Activated CD4-positive, alpha-beta T cell treated with anti-CD3 and anti-CD28 coated beads, Interleukin-10, Interleukin-2, amounts not matched to agents 100 ng/mL and 50 ng/mL, durations not matched to agents 16 hours and 8 hours (primary cell): ENCODE results near the gene NEK10.

Source experiments
- DNase-seq: peaks from one replicate; pipeline ENCODE4 v3.0.0-alpha.2; 2020

The NEK10 gene

GRCh38 chr3:27090275-27091041, 278.7 kb downstream of the NEK10 start:
- no peak for DNase-seq

GRCh38 chr3:27089645-27090044, 279.5 kb downstream of the NEK10 start:
- DNase-seq = no peak

- DNase-seq = no peak
These were observed 280.1 kb downstream of the NEK10 start for GRCh38 chr3:27089068-27089467.

GRCh38 chr3:27085829-27086730, 283.1 kb downstream of the NEK10 start:
- DNase-seq = no peak

GRCh38 chr3:27081992-27082607, 287.1 kb downstream of the NEK10 start:
- DNase-seq = no peak

- DNase-seq = no peak
These were observed 287.6 kb downstream of the NEK10 start for GRCh38 chr3:27081566-27081965.

GRCh38 chr3:27080258-27080525, 289.0 kb downstream of the NEK10 start:
- no peak for DNase-seq

- no peak for DNase-seq
These were observed 289.5 kb downstream of the NEK10 start for GRCh38 chr3:27079427-27080257.

GRCh38 chr3:27078246-27078913, 290.8 kb downstream of the NEK10 start:
- no peak for DNase-seq

GRCh38 chr3:27076815-27077630, 292.2 kb downstream of the NEK10 start:
- no peak for DNase-seq

- no peak for DNase-seq
These were observed 294.3 kb downstream of the NEK10 start for GRCh38 chr3:27074914-27075313.

GRCh38 chr3:27073912-27074311, 295.3 kb downstream of the NEK10 start:
- no peak for DNase-seq

GRCh38 chr3:27072810-27073651, 296.2 kb downstream of the NEK10 start:
- DNase-seq = no peak

GRCh38 chr3:27060336-27060735, 308.8 kb downstream of the NEK10 start:
- DNase-seq = no peak
